ENCODE results near the gene GALK1.
"Not testable (repeated sequence)": the region's sequence is repeated elsewhere in the genome, so short reads cannot be mapped to it uniquely, and the experiment has no call there.

The GALK1 gene

GRCh38 chr17:75764711-75765421, at the start of gene GALK1:
Gene GALK1, minus strand, starts transcription at chr17:75765192. Its CDS starts 56 bp downstream, at chr17:75765136.
- DNase-seq = peak; percentile 87

- DNase-seq = no peak
Measured at GRCh38 chr17:75814021-75814395, 49.0 kb upstream of the GALK1 start.

- no peak for DNase-seq
Measured at GRCh38 chr17:75813081-75814020, 48.4 kb upstream of the GALK1 start.

- DNase-seq = no peak
Measured at GRCh38 chr17:75812096-75813013, 47.4 kb upstream of the GALK1 start.

- DNase-seq = no peak
Measured at GRCh38 chr17:75811174-75811573, 46.2 kb upstream of the GALK1 start.

- DNase-seq = not testable (repeated sequence)
Measured at GRCh38 chr17:75810756-75811155, 45.8 kb upstream of the GALK1 start.

- no peak for DNase-seq
Measured at GRCh38 chr17:75810216-75810615, 45.2 kb upstream of the GALK1 start.

GRCh38 chr17:75809631-75810111, 44.7 kb upstream of the GALK1 start:
- no peak for DNase-seq

GRCh38 chr17:75808905-75809621, 44.1 kb upstream of the GALK1 start:
- no peak for DNase-seq

- DNase-seq = no peak
Measured at GRCh38 chr17:75808549-75808904, 43.5 kb upstream of the GALK1 start.

GRCh38 chr17:75807861-75808260, 42.9 kb upstream of the GALK1 start:
- DNase-seq = no peak

- no peak for DNase-seq
Measured at GRCh38 chr17:75806822-75807500, 42.0 kb upstream of the GALK1 start.

- no peak for DNase-seq
Measured at GRCh38 chr17:75803883-75804282, 38.9 kb upstream of the GALK1 start.

GRCh38 chr17:75799402-75799801, 34.4 kb upstream of the GALK1 start:
- DNase-seq = no peak

- DNase-seq = no peak
Measured at GRCh38 chr17:75795820-75796607, 31.0 kb upstream of the GALK1 start.

- no peak for DNase-seq
Measured at GRCh38 chr17:75793460-75793859, 28.5 kb upstream of the GALK1 start.

GRCh38 chr17:75791254-75791653, 26.3 kb upstream of the GALK1 start:
- no peak for DNase-seq

GRCh38 chr17:75785016-75785890, 20.3 kb upstream of the GALK1 start:
- DNase-seq = peak; percentile 99

GRCh38 chr17:75784473-75785015, 19.6 kb upstream of the GALK1 start, which contains the start of gene UNK:
Gene UNK, plus strand, starts transcription at chr17:75784806. Its CDS starts 75 bp downstream, at chr17:75784881.
- DNase-seq = peak; percentile 98
